GM18861 (cell line): ENCODE measurements around the gene INTU.
"Not testable (repeated sequence)": the region's sequence is repeated elsewhere in the genome, so short reads cannot be mapped to it uniquely, and the experiment has no call there.

Experiments used
- ATAC-seq: cut with Tn5 transposase; IDR thresholded peaks from one replicate; pipeline ENCODE4 v1.9.1; 2021; ENCODE audit not compliant: unreplicated experiment

INTU gene

GRCh38 chr4:127642169-127642568, 9.4 kb downstream of the INTU start:
- ATAC-seq: no peak

GRCh38 chr4:127643791-127644190, 11.0 kb downstream of the INTU start:
- ATAC-seq: no peak

- ATAC-seq: no peak
These were observed 15.3 kb downstream of the INTU start for GRCh38 chr4:127648061-127648460.

- ATAC-seq: not testable (repeated sequence)
These were observed 22.8 kb downstream of the INTU start for GRCh38 chr4:127655590-127655989.

- ATAC-seq: no peak
These were observed 23.4 kb downstream of the INTU start for GRCh38 chr4:127656047-127656680.

DNA sequence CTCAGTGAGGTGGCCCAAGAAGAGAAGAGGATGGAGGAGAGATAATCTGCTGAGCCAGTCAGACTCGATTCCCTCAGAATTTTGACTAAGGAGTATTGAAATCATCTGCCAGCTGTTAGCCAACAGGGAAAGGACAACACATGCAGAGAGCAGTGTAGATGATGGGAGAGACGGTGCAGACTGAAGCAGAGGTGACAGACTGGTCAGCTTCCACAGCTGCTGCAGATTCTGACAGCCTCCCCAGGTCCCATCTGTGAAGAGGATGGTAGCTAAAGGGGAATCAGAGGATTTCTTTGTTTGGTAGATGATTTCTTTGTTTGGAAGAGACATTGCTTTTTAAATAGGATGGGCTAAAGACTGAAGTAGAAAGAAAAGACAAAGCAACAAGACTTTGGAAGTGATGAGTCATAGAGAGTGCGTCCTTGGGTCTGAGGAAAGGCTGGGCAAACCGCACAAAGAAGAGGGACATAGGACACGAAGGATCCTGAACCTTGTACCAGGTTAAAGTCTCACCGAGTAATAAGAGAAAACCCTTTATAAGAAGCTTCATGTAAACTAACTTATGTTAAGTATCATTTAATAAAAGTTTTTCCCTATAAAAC, 27.6 kb downstream of the INTU start:
- no peak for ATAC-seq

- ATAC-seq: no peak
These were observed 34.4 kb downstream of the INTU start for GRCh38 chr4:127667116-127667515.

GRCh38 chr4:127667772-127668171, 35.0 kb downstream of the INTU start:
- no peak for ATAC-seq

GRCh38 chr4:127668770-127669169, 36.0 kb downstream of the INTU start:
- ATAC-seq: no peak

DNA sequence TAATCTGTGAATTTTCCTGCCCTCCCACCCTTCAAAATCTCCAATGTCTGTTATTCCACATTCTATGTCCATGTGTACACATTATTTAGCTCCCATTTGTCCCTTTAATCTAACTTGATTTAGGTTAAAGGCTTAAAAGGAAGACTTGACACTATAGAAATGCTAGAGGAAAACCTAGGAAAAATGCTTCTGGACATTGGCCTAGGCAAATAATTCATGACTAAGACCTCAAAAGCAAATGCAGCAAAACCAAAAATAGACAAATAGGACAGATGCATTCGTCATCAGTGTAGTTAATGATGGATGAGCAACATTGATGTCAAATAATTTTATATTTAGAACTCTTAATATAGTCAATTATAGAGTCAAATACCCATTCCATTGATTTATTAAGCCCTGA, 36.9 kb downstream of the INTU start:
- no peak for ATAC-seq

- ATAC-seq: no peak
These were observed 39.4 kb downstream of the INTU start for GRCh38 chr4:127672111-127672510.

DNA sequence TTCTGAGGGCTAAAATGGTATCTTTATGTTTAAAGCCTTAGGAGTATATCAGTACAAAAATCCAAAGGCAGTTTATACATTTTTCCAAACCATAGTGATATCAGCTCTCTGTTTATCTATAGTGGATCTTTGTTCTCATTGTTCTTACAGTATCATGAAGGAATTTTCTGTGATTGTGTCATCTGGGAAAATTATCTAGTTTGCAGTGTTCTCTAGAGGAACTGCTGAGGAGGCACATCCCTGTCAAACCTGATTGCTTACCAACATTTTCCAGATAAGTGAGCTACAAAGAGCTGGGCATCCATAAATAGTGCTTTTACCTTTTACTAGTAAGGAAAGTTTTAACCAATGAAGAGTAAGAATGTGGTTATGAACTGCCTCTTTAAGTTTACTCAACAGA, 52.5 kb downstream of the INTU start:
- no peak for ATAC-seq

DNA sequence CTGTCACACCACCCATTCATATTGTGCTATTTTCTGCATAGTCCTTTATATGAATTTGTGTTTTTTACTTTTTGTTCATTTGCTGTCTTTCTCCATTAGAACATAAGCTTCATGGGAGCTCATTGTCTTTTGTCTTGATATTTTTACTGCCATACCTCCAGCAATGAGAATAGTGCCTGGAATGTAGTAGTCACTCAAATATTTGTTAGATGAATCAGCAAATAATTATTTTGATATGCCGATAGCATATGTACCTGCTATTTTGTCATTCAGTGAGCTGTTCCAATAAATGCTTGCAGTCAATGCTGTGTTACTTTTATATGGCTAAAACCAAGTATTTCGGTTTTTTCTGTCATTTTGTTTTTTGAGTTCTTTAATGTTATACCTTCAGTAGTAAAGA, 53.9 kb downstream of the INTU start:
- no peak for ATAC-seq

- ATAC-seq: no peak
These were observed 54.8 kb downstream of the INTU start for GRCh38 chr4:127687580-127687979.

- peak; percentile 100 for ATAC-seq
These were observed 66.0 kb downstream of the INTU start for GRCh38 chr4:127698789-127699200.

DNA sequence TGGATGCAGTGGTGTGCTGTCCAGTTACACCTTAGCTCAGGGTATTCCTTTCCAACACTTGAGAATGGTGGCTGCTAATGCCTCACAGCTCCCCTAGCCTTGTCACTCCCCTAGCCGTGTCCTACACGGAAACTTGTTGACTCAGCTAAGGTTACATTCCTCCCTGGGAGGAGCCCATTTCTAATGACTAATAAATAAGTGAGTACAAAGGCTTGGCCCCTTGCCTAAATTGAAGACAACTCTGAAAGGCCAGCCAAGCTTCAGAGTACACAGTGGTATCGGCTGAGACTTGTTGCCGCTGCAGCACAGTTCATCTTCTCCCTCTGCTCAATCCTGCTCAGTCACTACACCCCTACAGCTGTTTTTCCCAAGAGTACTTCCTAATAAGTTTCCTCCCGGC, 76.2 kb downstream of the INTU start:
- ATAC-seq: no peak

DNA sequence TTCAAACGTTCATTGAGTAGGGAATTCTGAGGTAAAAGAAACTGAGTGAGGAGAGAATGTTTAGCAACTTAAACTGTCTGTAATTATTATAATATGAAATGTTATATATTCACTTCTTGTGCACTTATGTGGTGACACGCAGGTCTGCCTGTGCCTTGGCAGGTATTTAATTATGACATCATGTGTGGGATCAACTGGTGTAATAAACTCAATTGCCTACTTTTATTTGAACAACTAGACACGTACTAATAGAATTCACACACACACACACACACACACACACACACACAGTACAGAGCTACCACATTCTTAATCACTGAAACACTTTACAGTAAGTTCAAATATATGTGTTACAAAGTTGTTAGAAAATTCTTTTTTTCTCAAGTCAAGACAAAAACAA, 76.7 kb downstream of the INTU start:
- ATAC-seq: no peak

GRCh38 chr4:127730142-127730913, 97.6 kb downstream of the INTU start, which contains the start of gene SLC25A31:
Gene SLC25A31, plus strand, starts transcription at chr4:127730400. Its CDS starts 146 bp downstream, at chr4:127730546.
- ATAC-seq: no peak

DNA sequence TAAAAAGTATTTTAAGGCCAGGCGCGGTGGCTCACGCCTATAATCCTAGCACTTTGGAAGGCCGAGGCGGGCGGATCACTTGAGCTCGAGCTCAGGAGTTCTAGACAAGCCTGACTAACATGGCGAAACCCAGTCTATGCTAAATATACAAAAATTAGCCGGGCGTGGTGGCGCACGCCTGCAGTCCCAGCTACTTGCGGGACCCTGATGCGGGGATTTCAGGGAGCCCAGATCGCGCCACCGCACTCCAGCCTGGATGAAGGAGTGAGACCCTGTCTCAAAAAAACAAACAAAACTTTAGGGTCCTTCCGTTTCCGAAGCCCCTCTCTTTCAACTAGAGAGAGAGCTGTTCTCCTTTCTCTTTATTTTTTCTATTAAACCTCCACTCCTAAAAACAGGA, 98.6 kb downstream of the INTU start:
- ATAC-seq: no peak

- peak; percentile 91 for ATAC-seq
These were observed 100.0 kb downstream of the INTU start for GRCh38 chr4:127732623-127733328.

GRCh38 chr4:127734976-127735375, 102.2 kb downstream of the INTU start:
- no peak for ATAC-seq

DNA sequence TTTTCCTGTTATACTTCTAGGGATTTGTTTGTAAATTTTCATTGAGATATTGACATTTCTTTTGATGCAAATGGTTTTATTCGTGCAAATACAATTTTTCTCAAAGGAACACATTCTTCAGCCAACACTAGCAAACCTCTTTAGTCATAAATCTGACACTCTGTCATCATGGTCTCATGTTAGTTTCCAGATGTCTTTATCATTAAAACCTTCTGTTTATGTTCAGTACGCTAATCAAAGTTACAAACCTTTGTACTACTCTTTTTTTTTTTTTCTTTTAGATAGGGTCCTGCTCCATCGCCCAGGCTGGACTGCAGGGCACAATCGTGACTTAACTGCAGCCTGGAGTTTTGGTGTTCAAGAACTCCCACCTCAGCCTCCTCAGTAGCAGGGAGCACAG, 104.5 kb downstream of the INTU start:
- ATAC-seq: no peak
